Ascending aorta (tissue), 2 donors: ENCODE measurements around the gene DET1. TPM values are rescaled to one million over a fixed set of nuclear protein-coding genes. Genes with fewer than 3 reads are reported as not detected.
"Not testable (repeated sequence)": the region's sequence is repeated elsewhere in the genome, so short reads cannot be mapped to it uniquely, and the experiment has no call there.

Source experiments
- DNase-seq, 2 donors: peaks; one replicate each; pipeline ENCODE4 v3.0.0-alpha.2; 2019; ENCODE audit warnings: low spot score in 2 of 2
- H3K27ac ChIP-seq, 2 donors: fragments of 200-600 bp; sonication (generic); one replicate each; pipeline ENCODE4 v1.5.1; 2016 to 2017; ENCODE audit warnings: mild to moderate bottlenecking in 1 of 2
- H3K27me3 ChIP-seq: fragments of 200-600 bp; sonication (generic); one replicate; pipeline ENCODE4 v1.5.1; 2017
- H3K36me3 ChIP-seq, 2 donors: fragments of 200-600 bp; sonication (generic); one replicate each; pipeline ENCODE4 v1.5.1; 2016
- H3K4me1 ChIP-seq, 2 donors: fragments of 200-600 bp; sonication (generic); one replicate each; pipeline ENCODE4 v1.5.1; 2016 to 2017; ENCODE audit warnings: mild to moderate bottlenecking in 1 of 2
- H3K4me3 ChIP-seq, 2 donors: fragments of 200-600 bp; sonication (generic); one replicate each; pipeline ENCODE4 v1.5.1; 2016 to 2017; ENCODE audit warnings: mild to moderate bottlenecking in 1 of 2
- H3K9me3 ChIP-seq, 2 donors: fragments of 200-600 bp; sonication (generic); one replicate each; pipeline ENCODE4 v1.5.1; 2016
- CTCF ChIP-seq, 3 experiments: fragments of 200-600 bp in 2 of 3; fragments of 450-650 bp in 1 of 3; sonication (generic) in 2 of 3; IDR thresholded peaks; one replicate each; pipeline ENCODE4 v1.5.1; 2016 to 2019; ENCODE audit warnings: antibody characterized with exemption in 3 of 3, mild to moderate bottlenecking in 1 of 3, moderate library complexity in 1 of 3
- intact Hi-C: fragments of 100-400 bp; cut with DNase I; formaldehyde crosslinking; loops from one replicate; pipeline ENCODE4 v1.15.1; 2023
- total RNA-seq: library from RNA; depleted of rRNA; stranded (reverse); fragments of >200 nt; gene quantifications from one replicate; pipeline ENCODE4 v1.1.0, GENCODE V29; 2016

The DET1 gene
- total RNA-seq, 1 donor from 2014 or later = 1.6 TPM

GRCh38 chr15:88564741-88565140 is 18.3 kb upstream of the DET1 start:
- no peak for DNase-seq
- no peaks in the 10 kb centered on the region for H3K27me3 ChIP-seq
- no peak overlapping the region for H3K4me3 ChIP-seq
- intact Hi-C loops = no loop called here
- no peaks in the 10 kb centered on the region for H3K4me1 ChIP-seq
- H3K27ac ChIP-seq = no peak overlapping the region
- H3K36me3 ChIP-seq = no peaks in the 10 kb centered on the region
- H3K9me3 ChIP-seq = no peaks in the 10 kb centered on the region
- TF ChIP-seq CTCF (IDR thresholded peaks at IDR 0.05) = no peak

- Histone ChIP-seq H3K4me3 (no peak overlapping the region), H3K27ac (no peak overlapping the region), H3K9me3 (no peaks in the 10 kb centered on the region), H3K36me3 (no peaks in the 10 kb centered on the region), H3K27me3 (no peaks in the 10 kb centered on the region), H3K4me1 (no peaks in the 10 kb centered on the region)
- no peak for DNase-seq
- intact Hi-C loops = no loop called here
- no peak for TF ChIP-seq CTCF (IDR thresholded peaks at IDR 0.05)
Measured at GRCh38 chr15:88563638-88564037, 17.2 kb upstream of the DET1 start.

- H3K4me1 ChIP-seq, H3K27me3 ChIP-seq, H3K9me3 ChIP-seq, H3K4me3 ChIP-seq, intact Hi-C loops, H3K36me3 ChIP-seq, DNase-seq, H3K27ac ChIP-seq: not testable (repeated sequence)
Measured at GRCh38 chr15:88559565-88559964, 13.1 kb upstream of the DET1 start.

- H3K36me3 ChIP-seq, intact Hi-C loops, H3K4me1 ChIP-seq, DNase-seq, H3K9me3 ChIP-seq, H3K27ac ChIP-seq, H3K4me3 ChIP-seq, H3K27me3 ChIP-seq: not testable (repeated sequence)
Measured at GRCh38 chr15:88558026-88558425, 11.5 kb upstream of the DET1 start.

- H3K4me3 ChIP-seq, H3K9me3 ChIP-seq, H3K27ac ChIP-seq, H3K4me1 ChIP-seq, DNase-seq, H3K27me3 ChIP-seq, H3K36me3 ChIP-seq: not testable (repeated sequence)
- intact Hi-C loops = loop anchor here (10.0 kb wide), 1 partner anchor 787 kb away; the partner anchor contains the start of gene POLG
Measured at GRCh38 chr15:88548009-88548408, 1.5 kb upstream of the DET1 start.

- DNase-seq, H3K9me3 ChIP-seq, H3K36me3 ChIP-seq, H3K4me1 ChIP-seq, H3K27me3 ChIP-seq: not testable (repeated sequence)
- Histone ChIP-seq H3K27ac (peak overlapping the region; percentile 60 to 84), H3K4me3 (peak overlapping the region; percentile 82 to 91)
- intact Hi-C loops = loop anchor here (10.0 kb wide), 1 partner anchor 789 kb away; the partner anchor contains the start of gene POLG
Measured at GRCh38 chr15:88545578-88546247, 768 bp downstream of the DET1 start.

- Histone ChIP-seq H3K27ac (no peak overlapping the region), H3K4me3 (no peak overlapping the region), H3K9me3 (no peaks in the 10 kb centered on the region), H3K36me3 (no peaks in the 10 kb centered on the region), H3K4me1 (peaks cover 0 to 5% of the 10 kb centered on the region in 2 donors), H3K27me3 (no peaks in the 10 kb centered on the region)
- intact Hi-C loops = loop anchor here (10.0 kb wide), 1 partner anchor 792 kb away; the partner anchor contains the start of gene POLG
- DNase-seq = no peak
- no peak for TF ChIP-seq CTCF (IDR thresholded peaks at IDR 0.05)
Measured at GRCh38 chr15:88543065-88543776, 3.3 kb downstream of the DET1 start.
